NB4 (cell line): ENCODE results near the gene ADPRH.
A peak's percentile ranks its signal among the peaks of the same experiment; 100 is the strongest.

Experiments used
- DNase-seq: peaks from one replicate; pipeline ENCODE4 v3.0.0; 2010; ENCODE audit warnings: low read depth
- H3K4me3 ChIP-seq: one replicate; pipeline ENCODE4 v1.5.1; 2011; ENCODE audit warnings: mild to moderate bottlenecking, low read depth, low read length, moderate library complexity
- MYC ChIP-seq: IDR thresholded peaks from 2 replicates; pipeline ENCODE4 v1.6.1; 2011; ENCODE audit warnings: low read depth, low read length
- POLR2A ChIP-seq: IDR thresholded peaks from 2 replicates; pipeline ENCODE4 v1.6.1; 2011; ENCODE audit warnings: mild to moderate bottlenecking; ENCODE audit not compliant: insufficient read length; ENCODE audit errors: extremely low read depth
- TF ChIP-seq, protein P1 (sequence below): IDR thresholded peaks from one replicate; pipeline ENCODE4 v1.5.1; 2012; ENCODE audit warnings: low read depth, low read length
- TF ChIP-seq, protein P2 (sequence below): IDR thresholded peaks from 2 replicates; pipeline ENCODE4 v1.6.1; 2011; ENCODE audit warnings: low read depth, low read length

ADPRH gene

DNA sequence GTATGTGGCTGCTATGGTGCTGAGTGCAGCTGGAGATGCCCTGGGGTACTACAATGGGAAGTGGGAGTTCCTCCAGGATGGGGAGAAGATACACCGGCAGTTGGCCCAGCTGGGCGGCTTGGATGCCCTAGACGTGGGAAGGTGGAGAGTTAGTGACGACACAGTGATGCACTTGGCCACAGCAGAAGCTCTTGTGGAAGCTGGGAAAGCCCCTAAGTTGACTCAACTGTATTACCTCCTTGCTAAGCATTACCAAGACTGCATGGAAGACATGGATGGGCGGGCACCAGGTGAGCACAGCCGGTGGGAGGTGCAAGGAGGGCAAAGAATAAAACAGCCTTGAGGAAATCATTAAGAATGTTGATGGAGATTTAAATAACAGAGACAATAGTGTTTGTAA, 2.9 kb downstream of the ADPRH start:
- no peak for DNase-seq

DNA sequence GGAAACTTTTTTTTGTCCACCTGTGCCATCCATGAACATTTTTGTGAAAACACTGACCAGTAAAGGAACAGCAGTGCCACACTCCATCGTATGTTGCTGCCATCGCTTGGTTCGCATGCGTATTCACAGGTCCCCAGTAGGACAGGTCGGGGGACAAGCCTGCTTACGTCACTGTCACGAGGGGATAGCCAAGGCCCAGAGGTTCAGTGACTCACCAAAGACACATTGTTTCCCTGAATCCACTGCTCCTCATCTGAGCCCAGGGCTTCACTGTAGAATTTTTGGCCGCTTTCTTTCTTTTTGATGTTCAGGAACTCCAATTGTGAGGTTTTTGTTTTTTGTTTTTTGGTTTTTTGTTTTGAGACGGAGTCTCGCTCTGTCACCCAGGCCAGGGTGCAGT, 5.9 kb downstream of the ADPRH start:
- no peak for DNase-seq
- H3K4me3 ChIP-seq: no peak overlapping the region
- TF ChIP-seq MYC (no peak), POLR2A (no peak)
- TF ChIP-seq, protein P1, sequence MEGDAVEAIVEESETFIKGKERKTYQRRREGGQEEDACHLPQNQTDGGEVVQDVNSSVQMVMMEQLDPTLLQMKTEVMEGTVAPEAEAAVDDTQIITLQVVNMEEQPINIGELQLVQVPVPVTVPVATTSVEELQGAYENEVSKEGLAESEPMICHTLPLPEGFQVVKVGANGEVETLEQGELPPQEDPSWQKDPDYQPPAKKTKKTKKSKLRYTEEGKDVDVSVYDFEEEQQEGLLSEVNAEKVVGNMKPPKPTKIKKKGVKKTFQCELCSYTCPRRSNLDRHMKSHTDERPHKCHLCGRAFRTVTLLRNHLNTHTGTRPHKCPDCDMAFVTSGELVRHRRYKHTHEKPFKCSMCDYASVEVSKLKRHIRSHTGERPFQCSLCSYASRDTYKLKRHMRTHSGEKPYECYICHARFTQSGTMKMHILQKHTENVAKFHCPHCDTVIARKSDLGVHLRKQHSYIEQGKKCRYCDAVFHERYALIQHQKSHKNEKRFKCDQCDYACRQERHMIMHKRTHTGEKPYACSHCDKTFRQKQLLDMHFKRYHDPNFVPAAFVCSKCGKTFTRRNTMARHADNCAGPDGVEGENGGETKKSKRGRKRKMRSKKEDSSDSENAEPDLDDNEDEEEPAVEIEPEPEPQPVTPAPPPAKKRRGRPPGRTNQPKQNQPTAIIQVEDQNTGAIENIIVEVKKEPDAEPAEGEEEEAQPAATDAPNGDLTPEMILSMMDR: no peak
- TF ChIP-seq, protein P2, sequence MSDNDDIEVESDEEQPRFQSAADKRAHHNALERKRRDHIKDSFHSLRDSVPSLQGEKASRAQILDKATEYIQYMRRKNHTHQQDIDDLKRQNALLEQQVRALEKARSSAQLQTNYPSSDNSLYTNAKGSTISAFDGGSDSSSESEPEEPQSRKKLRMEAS: no peak

More for the DNA sequence above, 2.9 kb downstream of the ADPRH start:
- no peak overlapping the region for H3K4me3 ChIP-seq
- TF ChIP-seq MYC (no peak), POLR2A (no peak)
- TF ChIP-seq, protein P2: no peak
- TF ChIP-seq, protein P1: no peak

DNA sequence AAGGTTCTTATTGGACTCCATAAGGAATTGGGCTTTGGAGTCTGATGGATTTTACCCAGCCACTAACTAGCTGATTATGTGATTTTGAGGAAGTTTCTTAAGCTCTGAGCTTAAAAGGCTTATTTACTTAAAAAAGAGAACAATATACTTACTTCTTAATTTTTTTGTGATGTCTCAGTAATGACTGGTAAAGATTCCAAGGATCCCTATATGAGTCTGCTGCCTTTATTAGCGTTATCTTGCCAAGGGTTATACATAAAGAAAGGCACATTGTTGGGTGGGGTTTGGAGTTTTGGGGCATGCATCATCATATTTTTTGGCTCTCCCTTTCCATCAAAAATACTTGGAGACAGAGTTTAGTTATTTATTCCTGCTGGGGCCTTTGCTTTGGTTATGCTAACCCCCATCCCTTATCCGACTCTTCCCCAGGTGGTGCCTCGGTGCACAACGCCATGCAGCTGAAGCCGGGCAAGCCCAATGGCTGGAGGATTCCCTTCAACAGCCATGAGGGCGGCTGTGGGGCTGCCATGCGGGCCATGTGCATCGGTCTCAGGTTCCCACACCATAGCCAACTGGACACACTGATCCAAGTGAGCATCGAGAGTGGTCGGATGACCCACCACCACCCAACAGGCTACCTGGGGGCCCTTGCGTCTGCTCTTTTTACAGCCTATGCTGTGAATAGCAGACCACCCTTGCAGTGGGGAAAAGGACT, 6.7 kb downstream of the ADPRH start:
- DNase-seq: no peak
- H3K4me3 ChIP-seq: no peak overlapping the region
- TF ChIP-seq, protein P2: no peak
- no peak for TF ChIP-seq POLR2A
- TF ChIP-seq MYC: no peak
- TF ChIP-seq, protein P1: no peak

DNA sequence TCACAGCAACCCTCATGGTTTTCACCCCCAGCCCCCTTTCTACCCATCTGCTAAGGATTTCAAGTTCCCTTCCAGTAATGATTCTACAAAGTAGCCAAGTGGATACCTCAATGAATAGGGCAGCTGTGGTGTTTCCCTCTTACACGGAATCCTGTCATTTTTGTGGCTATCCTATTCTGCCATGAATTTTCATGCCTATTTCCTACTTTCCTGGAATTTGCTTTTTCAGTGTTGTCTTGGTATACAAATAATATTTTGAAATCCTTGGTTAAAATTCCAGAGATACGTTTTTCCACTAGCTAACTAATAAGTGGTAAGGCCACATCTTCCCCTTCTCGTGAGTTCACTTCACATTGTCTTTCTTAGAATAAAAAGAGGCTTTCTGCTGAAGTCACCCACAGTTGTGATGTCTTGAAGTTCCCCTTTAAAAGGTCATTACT, 7.5 kb downstream of the ADPRH start:
- H3K4me3 ChIP-seq: no peak overlapping the region
- DNase-seq: no peak
- TF ChIP-seq POLR2A: no peak
- TF ChIP-seq, protein P2: no peak
- TF ChIP-seq, protein P1: no peak
- TF ChIP-seq MYC: no peak

DNA sequence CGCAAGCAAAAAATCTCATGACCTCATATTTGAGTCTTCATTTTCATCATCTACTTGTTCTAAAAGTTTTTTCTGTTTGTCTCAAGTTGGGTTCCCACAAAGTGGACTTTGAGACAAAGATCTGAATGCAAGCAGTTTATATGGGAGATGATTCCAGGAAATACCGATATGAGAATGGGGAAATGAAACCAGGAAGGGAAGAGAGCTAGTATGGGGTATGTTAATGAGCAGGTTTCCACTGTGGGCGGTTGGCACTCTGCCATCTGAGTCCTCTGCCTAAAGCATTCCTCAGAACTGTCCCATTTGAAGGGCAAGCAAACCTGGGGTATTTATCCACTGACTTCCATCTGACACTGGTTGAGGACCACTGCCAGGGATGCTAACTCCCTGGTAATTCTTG, 8.8 kb downstream of the ADPRH start:
- peak; percentile 40 for DNase-seq

More for the DNA sequence above, 8.8 kb downstream of the ADPRH start:
- H3K4me3 ChIP-seq: no peak overlapping the region
- TF ChIP-seq MYC: no peak
- TF ChIP-seq, protein P1: no peak
